Neural cell (in vitro differentiated cells): Measurements from ENCODE around the gene PSMD13. TPM values are rescaled to one million over a fixed set of nuclear protein-coding genes. Genes with fewer than 3 reads are reported as not detected.

ENCODE experiments used
- H2AFZ ChIP-seq: fragments of 200-600, 300-800 bp; sonication (generic), shearing (Covaris generic); 2 replicates; pipeline ENCODE4 v1.6.0; 2014; ENCODE audit warnings: low read depth, mild to moderate bottlenecking, antibody characterized with exemption, low read length, moderate library complexity
- H3F3A ChIP-seq: fragments of 200-600 bp; shearing (Covaris generic); 2 replicates; pipeline ENCODE4 v1.6.1; 2016; ENCODE audit warnings: mild to moderate bottlenecking, moderate library complexity, mixed read lengths, antibody characterized with exemption, low read length; ENCODE audit not compliant: insufficient read depth, poor library complexity, severe bottlenecking
- H3K27ac ChIP-seq: fragments of 200-600, 300-800 bp; sonication (generic), shearing (Covaris generic); 2 replicates; pipeline ENCODE4 v1.5.1; 2014; ENCODE audit warnings: mild to moderate bottlenecking, low read length, moderate library complexity
- H3K27me3 ChIP-seq: fragments of 300-800, 200-600 bp; sonication (generic), shearing (Covaris generic); 2 replicates; pipeline ENCODE4 v1.6.0; 2014; ENCODE audit warnings: mild to moderate bottlenecking, low read depth, low read length, moderate library complexity; ENCODE audit not compliant: insufficient read depth
- H3K36me3 ChIP-seq: fragments of 300-800, 200-600 bp; sonication (generic), shearing (Covaris generic); 2 replicates; pipeline ENCODE4 v1.5.1; 2014; ENCODE audit warnings: mild to moderate bottlenecking, antibody characterized with exemption, low read length, moderate library complexity; ENCODE audit not compliant: insufficient read depth
- H3K4me2 ChIP-seq: fragments of 300-800, 200-600 bp; sonication (generic), shearing (Covaris generic); 2 replicates; pipeline ENCODE4 v1.6.0; 2014; ENCODE audit warnings: mild to moderate bottlenecking, low read length
- H3K4me3 ChIP-seq: fragments of 300-800, 200-600 bp; sonication (generic), shearing (Covaris generic); 2 replicates; pipeline ENCODE4 v1.5.1; 2014; ENCODE audit warnings: mild to moderate bottlenecking, low read length, moderate library complexity
- H3K79me2 ChIP-seq: fragments of 200-600 bp; shearing (Covaris generic); replicated peaks from 2 replicates; pipeline ENCODE4 v1.6.0; 2014; ENCODE audit warnings: mild to moderate bottlenecking, low read length, moderate library complexity; ENCODE audit not compliant: insufficient read depth
- H3K9ac ChIP-seq: fragments of 300-800, 200-600 bp; sonication (generic), shearing (Covaris generic); 2 replicates; pipeline ENCODE4 v1.6.1; 2016; ENCODE audit warnings: mild to moderate bottlenecking, low read length, mixed read lengths
- H3K9me2 ChIP-seq: fragments of 200-600 bp; shearing (Covaris generic); 2 replicates; pipeline ENCODE4 v1.6.1; 2016; ENCODE audit warnings: mild to moderate bottlenecking, low read length, mixed read lengths; ENCODE audit not compliant: insufficient read depth
- H3K9me3 ChIP-seq: fragments of 200-600, 300-800 bp; sonication (generic), shearing (Covaris generic); 2 replicates; pipeline ENCODE4 v1.6.1; 2016; ENCODE audit warnings: mild to moderate bottlenecking, mixed run types, low read length, moderate library complexity, mixed read lengths
- H4K20me1 ChIP-seq: fragments of 200-600 bp; shearing (Covaris generic); 2 replicates; pipeline ENCODE4 v1.6.1; 2016; ENCODE audit warnings: mild to moderate bottlenecking, mixed run types; ENCODE audit not compliant: insufficient read depth
- EP300 ChIP-seq: fragments of 450-650 bp; conservative IDR thresholded peaks from 2 replicates; pipeline ENCODE4 v1.6.1; 2014; ENCODE audit warnings: antibody characterized with exemption, mild to moderate bottlenecking, moderate library complexity; ENCODE audit not compliant: poor library complexity, severe bottlenecking
- EZH2 ChIP-seq: fragments of 200-600, 300-800 bp; shearing (Covaris generic), sonication (generic); IDR thresholded peaks from 2 replicates; pipeline ENCODE4 v1.6.1; 2014; ENCODE audit warnings: antibody characterized with exemption, low read length, borderline replicate concordance, mild to moderate bottlenecking; ENCODE audit not compliant: insufficient read depth, poor library complexity, severe bottlenecking
- MXI1 ChIP-seq: fragments of 450-650 bp; conservative IDR thresholded peaks from 2 replicates; pipeline ENCODE4 v1.6.1; 2014; ENCODE audit warnings: antibody characterized with exemption, mild to moderate bottlenecking; ENCODE audit not compliant: poor library complexity, severe bottlenecking
- POLR2AphosphoS5 ChIP-seq: IDR thresholded peaks from 2 replicates; pipeline ENCODE4 v1.6.1; 2012
- RAD21 ChIP-seq: fragments of 450-650 bp; conservative IDR thresholded peaks from 2 replicates; pipeline ENCODE4 v1.6.1; 2014; ENCODE audit warnings: antibody characterized with exemption, mild to moderate bottlenecking, moderate library complexity
- SMC3 ChIP-seq: fragments of 450-650 bp; conservative IDR thresholded peaks from 2 replicates; pipeline ENCODE4 v1.6.1; 2014; ENCODE audit warnings: antibody characterized with exemption, mild to moderate bottlenecking, moderate library complexity; ENCODE audit not compliant: poor library complexity
- TAF1 ChIP-seq: IDR thresholded peaks from 2 replicates; pipeline ENCODE4 v1.6.1; 2012; ENCODE audit warnings: low read depth
- polyA plus RNA-seq: library from polyadenylated mRNA; depleted of rRNA; stranded (reverse); fragments of >200 nt; gene quantifications from 2 replicates; pipeline ENCODE4 v1.2.3, GENCODE V29; 2014
- TF ChIP-seq, protein P1 (sequence below): fragments of 450-650 bp; IDR thresholded peaks from 2 replicates; pipeline ENCODE4 v1.5.1; 2014; ENCODE audit warnings: antibody characterized with exemption, mild to moderate bottlenecking, moderate library complexity; ENCODE audit not compliant: poor library complexity, severe bottlenecking
- TF ChIP-seq, protein P2 (sequence below): IDR thresholded peaks from 2 replicates; pipeline ENCODE4 v1.6.1; 2012; ENCODE audit warnings: borderline replicate concordance

Gene PSMD13
- polyA plus RNA-seq, 1 donor from 2014 or later = 183 TPM

DNA sequence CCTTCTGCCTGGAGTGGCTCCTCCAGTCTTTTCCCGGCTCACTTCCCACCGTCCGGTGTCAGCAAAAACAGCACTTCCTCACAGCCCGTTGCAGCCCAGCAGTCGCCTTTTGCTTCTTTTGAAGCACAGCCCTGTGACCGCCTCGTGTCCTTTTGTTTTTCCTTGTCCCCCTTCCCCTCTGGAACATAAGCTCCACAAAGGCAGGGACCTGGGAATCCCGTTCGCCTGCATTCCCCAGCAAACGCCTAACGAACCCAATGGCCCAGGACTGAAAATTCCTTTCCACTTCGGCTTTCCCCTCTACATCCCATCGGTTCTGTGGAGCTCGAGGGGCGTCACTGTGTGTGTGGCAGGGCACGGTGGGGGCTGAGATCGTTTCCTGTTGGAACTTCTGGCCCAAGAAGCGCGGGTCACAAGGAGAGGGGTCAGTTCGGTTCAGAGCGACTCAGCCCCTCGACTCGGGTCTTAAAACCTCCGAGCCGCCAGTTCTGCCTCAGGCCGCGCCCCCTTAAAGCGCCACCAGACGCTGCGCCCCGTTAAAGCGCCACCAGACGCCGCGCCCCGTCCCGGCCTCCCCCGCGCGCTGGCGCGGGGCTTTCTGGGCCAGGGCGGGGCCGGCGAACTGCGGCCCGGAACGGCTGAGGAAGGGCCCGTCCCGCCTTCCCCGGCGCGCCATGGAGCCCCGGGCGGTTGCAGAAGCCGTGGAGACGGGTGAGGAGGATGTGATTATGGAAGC is 28.4 kb upstream of the PSMD13 start:
- TF ChIP-seq EZH2 (no peak), EP300 (peak; percentile 12), POLR2AphosphoS5 (peak; percentile 79), TAF1 (no peak), SMC3 (peak; percentile 21), MXI1 (peak; percentile 45), RAD21 (no peak)
- TF ChIP-seq, protein P1, sequence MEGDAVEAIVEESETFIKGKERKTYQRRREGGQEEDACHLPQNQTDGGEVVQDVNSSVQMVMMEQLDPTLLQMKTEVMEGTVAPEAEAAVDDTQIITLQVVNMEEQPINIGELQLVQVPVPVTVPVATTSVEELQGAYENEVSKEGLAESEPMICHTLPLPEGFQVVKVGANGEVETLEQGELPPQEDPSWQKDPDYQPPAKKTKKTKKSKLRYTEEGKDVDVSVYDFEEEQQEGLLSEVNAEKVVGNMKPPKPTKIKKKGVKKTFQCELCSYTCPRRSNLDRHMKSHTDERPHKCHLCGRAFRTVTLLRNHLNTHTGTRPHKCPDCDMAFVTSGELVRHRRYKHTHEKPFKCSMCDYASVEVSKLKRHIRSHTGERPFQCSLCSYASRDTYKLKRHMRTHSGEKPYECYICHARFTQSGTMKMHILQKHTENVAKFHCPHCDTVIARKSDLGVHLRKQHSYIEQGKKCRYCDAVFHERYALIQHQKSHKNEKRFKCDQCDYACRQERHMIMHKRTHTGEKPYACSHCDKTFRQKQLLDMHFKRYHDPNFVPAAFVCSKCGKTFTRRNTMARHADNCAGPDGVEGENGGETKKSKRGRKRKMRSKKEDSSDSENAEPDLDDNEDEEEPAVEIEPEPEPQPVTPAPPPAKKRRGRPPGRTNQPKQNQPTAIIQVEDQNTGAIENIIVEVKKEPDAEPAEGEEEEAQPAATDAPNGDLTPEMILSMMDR = no peak
- TF ChIP-seq, protein P2, sequence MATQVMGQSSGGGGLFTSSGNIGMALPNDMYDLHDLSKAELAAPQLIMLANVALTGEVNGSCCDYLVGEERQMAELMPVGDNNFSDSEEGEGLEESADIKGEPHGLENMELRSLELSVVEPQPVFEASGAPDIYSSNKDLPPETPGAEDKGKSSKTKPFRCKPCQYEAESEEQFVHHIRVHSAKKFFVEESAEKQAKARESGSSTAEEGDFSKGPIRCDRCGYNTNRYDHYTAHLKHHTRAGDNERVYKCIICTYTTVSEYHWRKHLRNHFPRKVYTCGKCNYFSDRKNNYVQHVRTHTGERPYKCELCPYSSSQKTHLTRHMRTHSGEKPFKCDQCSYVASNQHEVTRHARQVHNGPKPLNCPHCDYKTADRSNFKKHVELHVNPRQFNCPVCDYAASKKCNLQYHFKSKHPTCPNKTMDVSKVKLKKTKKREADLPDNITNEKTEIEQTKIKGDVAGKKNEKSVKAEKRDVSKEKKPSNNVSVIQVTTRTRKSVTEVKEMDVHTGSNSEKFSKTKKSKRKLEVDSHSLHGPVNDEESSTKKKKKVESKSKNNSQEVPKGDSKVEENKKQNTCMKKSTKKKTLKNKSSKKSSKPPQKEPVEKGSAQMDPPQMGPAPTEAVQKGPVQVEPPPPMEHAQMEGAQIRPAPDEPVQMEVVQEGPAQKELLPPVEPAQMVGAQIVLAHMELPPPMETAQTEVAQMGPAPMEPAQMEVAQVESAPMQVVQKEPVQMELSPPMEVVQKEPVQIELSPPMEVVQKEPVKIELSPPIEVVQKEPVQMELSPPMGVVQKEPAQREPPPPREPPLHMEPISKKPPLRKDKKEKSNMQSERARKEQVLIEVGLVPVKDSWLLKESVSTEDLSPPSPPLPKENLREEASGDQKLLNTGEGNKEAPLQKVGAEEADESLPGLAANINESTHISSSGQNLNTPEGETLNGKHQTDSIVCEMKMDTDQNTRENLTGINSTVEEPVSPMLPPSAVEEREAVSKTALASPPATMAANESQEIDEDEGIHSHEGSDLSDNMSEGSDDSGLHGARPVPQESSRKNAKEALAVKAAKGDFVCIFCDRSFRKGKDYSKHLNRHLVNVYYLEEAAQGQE = no peak

DNA sequence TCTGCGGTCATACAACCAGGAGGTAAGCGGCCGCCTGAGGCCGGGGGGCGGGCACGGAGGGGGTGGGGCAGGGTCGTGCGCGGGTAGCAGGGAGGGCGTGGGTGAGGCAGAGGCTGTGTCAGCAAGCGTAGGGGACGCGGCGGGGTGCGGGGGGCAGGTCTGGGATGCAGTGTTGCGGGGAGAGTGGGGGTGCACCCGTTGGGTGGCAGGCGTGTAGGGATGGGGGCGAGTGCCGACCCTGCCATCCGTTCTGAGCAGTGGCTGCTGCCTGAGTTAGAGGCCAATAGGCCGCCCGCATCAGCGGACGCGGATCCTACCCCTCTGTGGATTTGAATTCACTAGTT is 27.9 kb upstream of the PSMD13 start:
- no peaks in the 10 kb centered on the region for H3K36me3 ChIP-seq
- H3K27ac ChIP-seq = peak overlapping the region; percentile 96
- peak overlapping the region; percentile 14 for H2AFZ ChIP-seq
- TF ChIP-seq, protein P1 = no peak
- no peak for TF ChIP-seq EP300
- no peak for TF ChIP-seq EZH2
- no peak for TF ChIP-seq RAD21
- TF ChIP-seq, protein P2 = no peak
- TF ChIP-seq TAF1 = no peak
- TF ChIP-seq POLR2AphosphoS5 = no peak
- no peak for TF ChIP-seq MXI1
- TF ChIP-seq SMC3 = no peak
- H3K9me3 ChIP-seq = no peaks in the 10 kb centered on the region
- peak overlapping the region; percentile 98 for H3K9ac ChIP-seq
- peak overlapping the region; percentile 97 for H3K4me3 ChIP-seq
- peaks cover 3% of the 10 kb centered on the region for H4K20me1 ChIP-seq
- no peaks in the 10 kb centered on the region for H3K9me2 ChIP-seq
- peak overlapping the region; percentile 65 for H3K4me2 ChIP-seq
- peaks cover 30% of the 10 kb centered on the region for H3K79me2 ChIP-seq
- no peaks in the 10 kb centered on the region for H3K27me3 ChIP-seq
- H3F3A ChIP-seq = no peaks in the 10 kb centered on the region

More for the DNA sequence above, 28.4 kb upstream of the PSMD13 start:
- Histone ChIP-seq H3K9ac (peak overlapping the region; percentile 98), H3K36me3 (no peaks in the 10 kb centered on the region), H3K9me2 (no peaks in the 10 kb centered on the region), H3F3A (no peaks in the 10 kb centered on the region), H3K79me2 (peaks cover 30% of the 10 kb centered on the region), H3K27ac (peak overlapping the region; percentile 96), H3K27me3 (no peaks in the 10 kb centered on the region), H4K20me1 (peaks cover 3% of the 10 kb centered on the region), H2AFZ (peak overlapping the region; percentile 40), H3K4me2 (peak overlapping the region; percentile 98), H3K9me3 (no peaks in the 10 kb centered on the region), H3K4me3 (peak overlapping the region; percentile 97)
